K562 (cell line): Measurements from ENCODE around the gene HOXB6. TPM values are rescaled to one million over a fixed set of nuclear protein-coding genes. Genes with fewer than 3 reads are reported as not detected.
A peak's percentile ranks its signal among the peaks of the same experiment; 100 is the strongest.

Experiments
- ATAC-seq: fragments of 200-7000 bp; cut with Tn5 transposase; 3 replicates; pipeline ENCODE4 v1.9.1; 2020; ENCODE audit warnings: moderate library complexity
- BruUV-seq: library from RNA; stranded (reverse); fragments of 400-500 nt; replicated peaks from 2 replicates; lab custom pipeline; 2021; lab: Mats Ljungman, UMichigan
- CTCF ChIA-PET: fragments of 300-600 bp; formaldehyde crosslinking; extraction: SDS; loops from one replicate; lab custom pipeline; 2021; ENCODE audit warnings: low intra/inter-chr PET ratio; lab: Yijun Ruan, JAX
- POLR2A ChIA-PET: fragments of 300-600, 350-650 bp; sonication (Branson Sonifier 250); formaldehyde crosslinking; extraction: SDS; loops from one replicate; lab custom pipeline; 2021; ENCODE audit warnings: antibody characterized with exemption, inconsistent platforms; lab: Yijun Ruan, JAX
- DNase-seq, 4 experiments: peaks; one replicate each; pipeline versions ENCODE4 v3.0.0 to v3.0.0-alpha.2; 2011 to 2018; ENCODE audit warnings: low spot score in 3 of 4, mixed read lengths in 3 of 4; ENCODE audit errors: extremely low read depth in 1 of 4
- FAIRE-seq: peaks from 2 replicates; lab custom pipeline; 2011; peaks lifted over from hg19 to GRCh38; lab: Jason Lieb, UNC
- H2AFZ ChIP-seq: 2 replicates; pipeline ENCODE4 v1.6.0; 2011; ENCODE audit warnings: low read depth, low read length, control low read depth, inconsistent platforms
- H3K27ac ChIP-seq: fragments of 200-600 bp; 3 replicates; pipeline ENCODE4 v1.8.0; 2011; ENCODE audit warnings: low read depth, mild to moderate bottlenecking, control low read depth, inconsistent platforms, low read length, moderate library complexity, mixed read lengths; ENCODE audit errors: extremely low read depth
- H3K27me3 ChIP-seq, 2 experiments: fragments of 300-600 bp in 1 of 2; 2 replicates in 1 of 2; 3 replicates in 1 of 2; pipeline versions ENCODE4 v1.6.0 to v1.8.0; 2011; ENCODE audit warnings: inconsistent platforms in 2 of 2, low read length in 2 of 2, mild to moderate bottlenecking in 1 of 2, mixed read lengths in 1 of 2, moderate library complexity in 1 of 2; ENCODE audit not compliant: control insufficient read depth in 2 of 2, insufficient read depth in 2 of 2
- H3K36me3 ChIP-seq: fragments of 300-600 bp; 3 replicates; pipeline ENCODE4 v1.8.0; 2011; ENCODE audit warnings: mild to moderate bottlenecking, low read length, inconsistent platforms; ENCODE audit not compliant: control insufficient read depth, insufficient read depth
- H3K4me1 ChIP-seq, 2 experiments: fragments of 200-600 bp in 1 of 2; replicated peaks in 1 of 2; 2 replicates in 1 of 2; 3 replicates in 1 of 2; pipeline versions ENCODE4 v1.5.1 to v1.8.0; 2011; ENCODE audit warnings: inconsistent platforms in 2 of 2, low read length in 2 of 2, mild to moderate bottlenecking in 1 of 2, mixed read lengths in 1 of 2, moderate library complexity in 1 of 2; ENCODE audit not compliant: control insufficient read depth in 2 of 2, insufficient read depth in 2 of 2
- H3K4me2 ChIP-seq: 2 replicates; pipeline ENCODE4 v1.6.1; 2011; ENCODE audit warnings: low read length, control low read depth, inconsistent platforms, mixed read lengths; ENCODE audit not compliant: insufficient read depth
- H3K4me3 ChIP-seq: fragments of 200-600 bp; sonication (generic), shearing (Covaris generic); 2 replicates; pipeline ENCODE4 v1.5.1; 2016; ENCODE audit warnings: control low read depth, inconsistent platforms
- H3K79me2 ChIP-seq: fragments of 200-600 bp; 3 replicates; pipeline ENCODE4 v1.8.0; 2011; ENCODE audit warnings: low read length, inconsistent platforms; ENCODE audit not compliant: control insufficient read depth, insufficient read depth
- H3K9ac ChIP-seq, 2 experiments: 2 replicates each; pipeline versions ENCODE4 v1.6.0 to v1.6.1; 2011; ENCODE audit warnings: low read depth in 2 of 2, low read length in 2 of 2, control low read depth in 1 of 2, inconsistent platforms in 1 of 2, mild to moderate bottlenecking in 1 of 2, mixed read lengths in 1 of 2; ENCODE audit not compliant: insufficient read depth in 1 of 2
- H3K9me1 ChIP-seq: one replicate; pipeline ENCODE4 v1.6.0; 2011; ENCODE audit warnings: inconsistent platforms, mild to moderate bottlenecking, low read length, moderate library complexity; ENCODE audit not compliant: control insufficient read depth, insufficient read depth
- H3K9me3 ChIP-seq: replicated peaks from 2 replicates; pipeline ENCODE4 v1.5.1; 2011; ENCODE audit warnings: low read depth, low read length, inconsistent platforms; ENCODE audit not compliant: control insufficient read depth, insufficient read depth
- H4K20me1 ChIP-seq: replicated peaks from 2 replicates; pipeline ENCODE4 v1.6.1; 2011; ENCODE audit warnings: low read length, inconsistent platforms, mixed read lengths; ENCODE audit not compliant: control insufficient read depth, insufficient read depth
- CCNT2 ChIP-seq: IDR thresholded peaks from 2 replicates; pipeline ENCODE4 v1.6.1; 2011; ENCODE audit warnings: borderline replicate concordance, low read depth, mild to moderate bottlenecking, moderate library complexity, mixed read lengths, low read length; ENCODE audit not compliant: insufficient read length; ENCODE audit errors: extremely low read depth
- EHMT2 ChIP-seq: fragments of 450-650 bp; IDR thresholded peaks from 2 replicates; pipeline ENCODE4 v1.6.1; 2018; ENCODE audit warnings: antibody characterized with exemption
- MAX ChIP-seq: sonication (generic); formaldehyde crosslinking; IDR thresholded peaks from 2 replicates; pipeline ENCODE4 v1.9.0; 2022; ENCODE audit warnings: mild to moderate bottlenecking, missing genetic modification reagents
- MEIS2 ChIP-seq: fragments of 450-650 bp; IDR thresholded peaks from 2 replicates; pipeline ENCODE4 v1.6.1; 2014; ENCODE audit warnings: mild to moderate bottlenecking; ENCODE audit not compliant: partially characterized antibody
- MYNN ChIP-seq, 2 experiments: sonication (generic); formaldehyde crosslinking in 1 of 2; IDR thresholded peaks; 2 replicates each; pipeline versions ENCODE4 v1.5.0 to v1.6.1; 2016 to 2020; ENCODE audit warnings: antibody characterized with exemption in 1 of 2, missing genetic modification reagents in 1 of 2
- PCBP1 ChIP-seq: fragments of 200-400 bp; formaldehyde crosslinking; IDR thresholded peaks from 2 replicates; pipeline ENCODE4 v1.6.1; 2018; ENCODE audit warnings: mild to moderate bottlenecking, low read depth, low read length; ENCODE audit not compliant: poor library complexity, severe bottlenecking
- POLR2AphosphoS5 ChIP-seq: IDR thresholded peaks from 2 replicates; pipeline ENCODE4 v1.6.1; 2011; ENCODE audit warnings: mild to moderate bottlenecking, low read depth, low read length, moderate library complexity; ENCODE audit not compliant: control insufficient read depth, insufficient read depth
- SETDB1 ChIP-seq: IDR thresholded peaks from one replicate; pipeline ENCODE4 v1.6.1; 2012; ENCODE audit warnings: low read length, control low read depth, inconsistent platforms
- SREBF2 ChIP-seq: sonication (generic); formaldehyde crosslinking; IDR thresholded peaks from 2 replicates; pipeline ENCODE4 v1.4.0; 2020; ENCODE audit warnings: mild to moderate bottlenecking, missing genetic modification reagents
- TCF3 ChIP-seq: sonication (generic); formaldehyde crosslinking; IDR thresholded peaks from 2 replicates; pipeline ENCODE4 v1.4.0; 2020; ENCODE audit warnings: mild to moderate bottlenecking, missing genetic modification reagents
- ZNF644 ChIP-seq: fragments of 200-800 bp; sonication (Bioruptor generic); IDR thresholded peaks from 2 replicates; pipeline ENCODE4 v1.6.1; 2016; ENCODE audit warnings: low read depth, missing genetic modification characterization, missing compliant biosample characterization
- ZNF740 ChIP-seq, 3 experiments: fragments of 200-800 bp in 1 of 3; sonication (Bioruptor generic) in 1 of 3; sonication (generic) in 1 of 3; formaldehyde crosslinking in 1 of 3; IDR thresholded peaks; 2 replicates each; pipeline versions ENCODE4 v1.6.1 to v1.8.0; 2016 to 2022; ENCODE audit warnings: mild to moderate bottlenecking in 2 of 3, missing compliant biosample characterization in 2 of 3, missing genetic modification characterization in 2 of 3, missing genetic modification reagents in 1 of 3
- ZNF778 ChIP-seq: fragments of 450-650 bp; formaldehyde crosslinking; IDR thresholded peaks from 2 replicates; pipeline ENCODE4 v1.4.0; 2020; ENCODE audit warnings: mild to moderate bottlenecking, moderate library complexity
- WGBS: fragments of 100-300 bp; shearing (Covaris generic); methylation state at CpG from one replicate; pipeline ENCODE4 v1.1.6; 2016; ENCODE audit warnings: low coverage, mixed read lengths; ENCODE audit not compliant: insufficient coverage; ENCODE audit errors: missing lambda C conversion rate; 5-methylcytosine and 5-hydroxymethylcytosine counted together
- in situ Hi-C: fragments of 300-500 bp; cut with MboI; formaldehyde crosslinking; loops from 4 replicates; pipeline ENCODE4 v1.15.0; 2018; ENCODE audit warnings: inconsistent platforms, mixed read lengths
- intact Hi-C: fragments of 100-400 bp; cut with micrococcal nuclease; formaldehyde crosslinking; loops from 2 replicates; pipeline ENCODE4 v1.14.2; 2022
- polyA plus RNA-seq, 8 experiments: library from polyadenylated mRNA; depleted of rRNA in 4 of 8; stranded (reverse) in 5 of 8; unstranded in 3 of 8; fragments of >200 nt; fragmentation: Nextera tagmentation in 2 of 8; fragmentation: Illumina TruSeq in 1 of 8; extraction: Ambion mirVana in 2 of 8; extraction: Trizol in 1 of 8; gene quantifications; 2 replicates each; pipeline versions ENCODE4 v1.2.1 to v1.2.3, GENCODE V29; 2011 to 2014; ENCODE audit warnings: inconsistent platforms in 1 of 8, missing spikeins in 1 of 8
- total RNA-seq, 7 experiments: library from RNA; depleted of rRNA in 6 of 7; stranded (reverse); fragments of >200 nt in 6 of 7; fragmentation: Illumina TruSeq in 2 of 7; extraction: Trizol in 2 of 7; gene quantifications; 2 replicates each; pipeline versions ENCODE4 v1.2.1 to v1.2.3, GENCODE V29; 2011 to 2021; ENCODE audit warnings: low replicate concordance in 1 of 7

HOXB6 gene
- total and polyA plus RNA-seq, 9 of the 15 experiments (the other 6 are each of a cell fraction or from before 2014, with no cell fraction given) = 1.2 to 14.8 (median 4.9) TPM

- TF ChIP-seq EHMT2 = no peak
- peak; percentile 72; the same call in 1 of the 2 replicates for TF ChIP-seq POLR2AphosphoS5
Measured at GRCh38 chr17:48630925-48631692, 26.3 kb upstream of the HOXB6 start (continued).

- peak overlapping the region; percentile 99 for H3K4me2 ChIP-seq
- DNase-seq (peak in 1 of 4 experiments; percentile 77), ATAC-seq (no peak), FAIRE-seq (peak; percentile 23)
- WGBS = 6% methylated on average over 15 of the region's 15 CpGs
- H3K27ac ChIP-seq = peak overlapping the region; percentile 97
- H4K20me1 ChIP-seq = no peaks in the 10 kb centered on the region
- peak overlapping the region; percentile 97 for H3K4me3 ChIP-seq
- H3K36me3 ChIP-seq = 0 out of 3 replicates have a peak, but pooled peaks cover 6% of the 10 kb centered on the region
- intact Hi-C loops = no loop called here
- peak overlapping the region; percentile 3 for H2AFZ ChIP-seq
- H3K4me1 ChIP-seq = peaks cover 39 to 76% of the 10 kb centered on the region in 2 experiments
- H3K9me1 ChIP-seq = no peaks in the 10 kb centered on the region
- TSS peak; percentile 57 for BruUV-seq
- POLR2A ChIA-PET = interaction anchor here (0.6 to 2.4 kb wide), 4 partner anchors 9 to 38 kb away, joined by 3 to 14 read pairs (median 6); no protein-coding TSS in a partner anchor
- H3K9me3 ChIP-seq = no peaks in the 10 kb centered on the region
- H3K79me2 ChIP-seq = peaks cover 60% of the 10 kb centered on the region
- H3K27me3 ChIP-seq = no peaks in the 10 kb centered on the region
- in situ Hi-C loops = no loop called here
- CTCF ChIA-PET = interaction anchor here (0.6 kb wide), 1 partner anchor 681 kb away, joined by 3 read pairs; no protein-coding TSS in a partner anchor
- peak overlapping the region; percentile 82 to 95 for H3K9ac ChIP-seq
- TF ChIP-seq MEIS2 = peak; percentile 2
- no peak for TF ChIP-seq CCNT2
- no peak for TF ChIP-seq SETDB1
- TF ChIP-seq ZNF740 (CRISPR knock-in tag; IDR thresholded peaks at IDR 0.05) = no peak; the same call in 1 of the 2 replicates
- 0 out of 4 replicates have a peak, but pooled peaks of 1 of the 2 experiments have one; percentile 13 for TF ChIP-seq ZNF740 (tag; IDR thresholded peaks at IDR 0.05)
- TF ChIP-seq MYNN (IDR thresholded peaks at IDR 0.05) = no peak
- TF ChIP-seq MYNN (CRISPR knock-in tag; IDR thresholded peaks at IDR 0.05) = no peak
- TF ChIP-seq PCBP1 = no peak
- no peak for TF ChIP-seq SREBF2
- TF ChIP-seq MAX (CRISPR knock-in tag) = peak; percentile 43; the same call in 1 of the 2 replicates
- 0 out of 2 replicates have a peak, but pooled peaks have one; percentile 16 for TF ChIP-seq TCF3
- TF ChIP-seq ZNF644 (tag) = no peak
- no peak for TF ChIP-seq ZNF778
Measured at GRCh38 chr17:48630009-48630924, 25.5 kb upstream of the HOXB6 start.
